ENCODE results near the gene HOXD9. TPM values are rescaled to one million over a fixed set of nuclear protein-coding genes. Genes with fewer than 3 reads are reported as not detected.

Gene HOXD9
- total and polyA plus RNA-seq, 8 donors = 0.29 to 1.7 (median 0.95) TPM

DNA sequence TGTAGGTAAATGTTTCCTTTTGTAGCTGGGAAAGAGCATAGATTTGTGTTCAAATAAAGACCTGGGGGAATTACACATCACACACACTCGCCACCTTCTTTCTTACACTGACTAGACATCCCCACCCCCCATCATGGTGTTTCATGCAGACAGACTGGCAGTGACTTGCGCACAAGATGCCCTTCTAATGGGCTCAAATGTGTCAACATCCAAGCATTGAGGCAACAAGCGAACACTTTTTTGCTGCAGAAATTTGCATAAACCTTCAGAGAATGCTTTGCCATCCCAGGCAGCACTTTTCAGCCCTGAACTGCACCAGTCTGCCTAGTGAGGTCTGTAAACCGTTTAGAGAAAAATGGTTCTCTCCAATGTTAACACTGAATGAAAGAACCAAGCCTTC is 11.5 kb downstream of the HOXD9 start:
- intact Hi-C loops (cut with DNase I) = loop anchor here in 1 of 2 donors (5.0 to 10.0 kb wide), 2 partner anchors 503 to 681 kb away; no protein-coding TSS in a partner anchor
- ATAC-seq = no peak
- Histone ChIP-seq H3K4me3 (no peak overlapping the region), H3K9me3 (no peaks in the 10 kb centered on the region), H3K27ac (no peak overlapping the region), H3K36me3 (no peaks in the 10 kb centered on the region), H3K27me3 (peaks cover 99 to 100% of the 10 kb centered on the region in 2 donors), H3K4me1 (peaks cover 8 to 37% of the 10 kb centered on the region in 2 donors)
- no peak for DNase-seq
- TF ChIP-seq, protein P1, sequence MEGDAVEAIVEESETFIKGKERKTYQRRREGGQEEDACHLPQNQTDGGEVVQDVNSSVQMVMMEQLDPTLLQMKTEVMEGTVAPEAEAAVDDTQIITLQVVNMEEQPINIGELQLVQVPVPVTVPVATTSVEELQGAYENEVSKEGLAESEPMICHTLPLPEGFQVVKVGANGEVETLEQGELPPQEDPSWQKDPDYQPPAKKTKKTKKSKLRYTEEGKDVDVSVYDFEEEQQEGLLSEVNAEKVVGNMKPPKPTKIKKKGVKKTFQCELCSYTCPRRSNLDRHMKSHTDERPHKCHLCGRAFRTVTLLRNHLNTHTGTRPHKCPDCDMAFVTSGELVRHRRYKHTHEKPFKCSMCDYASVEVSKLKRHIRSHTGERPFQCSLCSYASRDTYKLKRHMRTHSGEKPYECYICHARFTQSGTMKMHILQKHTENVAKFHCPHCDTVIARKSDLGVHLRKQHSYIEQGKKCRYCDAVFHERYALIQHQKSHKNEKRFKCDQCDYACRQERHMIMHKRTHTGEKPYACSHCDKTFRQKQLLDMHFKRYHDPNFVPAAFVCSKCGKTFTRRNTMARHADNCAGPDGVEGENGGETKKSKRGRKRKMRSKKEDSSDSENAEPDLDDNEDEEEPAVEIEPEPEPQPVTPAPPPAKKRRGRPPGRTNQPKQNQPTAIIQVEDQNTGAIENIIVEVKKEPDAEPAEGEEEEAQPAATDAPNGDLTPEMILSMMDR (IDR thresholded peaks at IDR 0.05) = no peak

DNA sequence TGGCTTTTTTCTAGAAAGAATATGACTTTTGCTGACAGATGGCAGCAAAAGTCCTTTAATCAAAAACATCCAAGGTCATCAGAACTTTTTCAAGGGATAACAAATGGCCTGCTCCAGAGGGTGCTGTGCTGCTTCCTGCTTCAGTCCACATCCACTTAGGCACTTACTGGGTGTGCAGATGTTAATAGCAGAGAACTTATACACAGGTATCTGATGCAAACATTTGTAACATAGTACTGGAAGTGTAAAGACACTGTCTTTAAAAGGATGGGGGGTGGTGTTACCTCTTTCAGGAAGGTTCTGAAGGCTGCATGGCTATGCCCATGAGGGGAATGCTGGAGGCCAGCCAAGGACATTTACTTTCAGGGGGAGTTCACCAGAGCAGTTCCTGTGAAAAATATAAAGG is 12.5 kb downstream of the HOXD9 start:
- no peak overlapping the region for H3K27ac ChIP-seq
- intact Hi-C loops (cut with DNase I) = loop anchor here in 1 of 2 donors (5.0 to 10.0 kb wide), 2 partner anchors 422 to 680 kb away; no protein-coding TSS in a partner anchor

DNA sequence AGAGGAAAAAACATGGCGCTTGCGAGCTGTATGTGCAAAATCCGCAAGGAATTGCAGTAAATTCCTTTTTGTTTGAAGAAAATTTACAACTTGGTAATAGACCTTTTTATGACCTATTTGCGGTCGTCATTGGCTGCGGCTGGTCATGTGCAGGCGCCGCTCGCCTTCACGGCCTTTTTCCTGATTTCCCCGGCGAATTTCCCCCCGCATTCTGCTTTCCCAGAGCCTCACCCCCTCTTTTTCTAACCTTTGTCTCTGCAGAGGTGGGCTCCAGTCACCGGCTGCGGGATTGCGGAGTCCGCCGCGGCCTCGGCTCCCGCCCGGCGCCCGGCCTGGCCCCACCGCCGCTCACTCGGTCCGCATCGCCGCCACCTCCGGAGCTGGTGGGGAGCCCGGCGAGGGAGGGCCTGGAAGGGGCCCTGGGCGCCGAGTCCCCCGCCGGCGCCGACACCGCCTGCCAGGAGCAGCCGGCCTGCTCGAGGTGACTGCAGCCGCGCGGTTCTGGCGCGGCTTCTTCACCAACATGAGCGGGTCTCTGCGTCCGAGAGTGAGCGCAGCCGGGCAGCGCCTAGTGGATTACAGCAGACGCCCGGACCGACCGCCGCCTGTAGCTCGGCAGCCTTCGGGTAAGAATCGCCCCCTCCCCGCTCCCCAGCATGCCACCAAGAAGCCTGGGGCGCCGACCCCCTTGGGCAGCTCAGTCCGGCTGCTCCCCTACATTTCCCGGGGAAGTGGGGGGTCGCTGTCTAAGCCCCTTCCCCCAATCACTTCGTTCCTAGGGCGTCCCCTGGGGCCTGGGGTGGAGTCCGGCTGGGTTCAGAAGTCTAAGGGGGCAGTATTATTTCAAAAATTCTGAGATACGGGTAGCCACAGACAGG is 14.1 kb downstream of the HOXD9 start:
- H3K27me3 ChIP-seq = peaks cover 99 to 100% of the 10 kb centered on the region in 2 donors
- H3K4me3 ChIP-seq = peak overlapping the region; percentile 13 to 21
- intact Hi-C loops (cut with DNase I) = loop anchor here in 1 of 2 donors (5.0 to 10.0 kb wide), 2 partner anchors 421 to 678 kb away; no protein-coding TSS in a partner anchor
- H3K9me3 ChIP-seq = no peaks in the 10 kb centered on the region
- H3K4me1 ChIP-seq = peaks cover 12 to 28% of the 10 kb centered on the region in 2 donors
- ATAC-seq (no peak), DNase-seq (peak in 2 of 4 donors; percentile 42 to 68)
- TF ChIP-seq, protein P1 (IDR thresholded peaks at IDR 0.05) = no peak
- no peak overlapping the region for H3K27ac ChIP-seq
- no peaks in the 10 kb centered on the region for H3K36me3 ChIP-seq

More for the DNA sequence above, 12.5 kb downstream of the HOXD9 start:
- H3K9me3 ChIP-seq = no peaks in the 10 kb centered on the region
- DNase-seq (no peak), ATAC-seq (no peak)
- TF ChIP-seq, protein P1 (IDR thresholded peaks at IDR 0.05) = no peak
- peaks cover 12 to 31% of the 10 kb centered on the region in 2 donors for H3K4me1 ChIP-seq
- H3K27me3 ChIP-seq = peaks cover 100% of the 10 kb centered on the region in 2 donors
- H3K4me3 ChIP-seq = no peak overlapping the region
- H3K36me3 ChIP-seq = no peaks in the 10 kb centered on the region

DNA sequence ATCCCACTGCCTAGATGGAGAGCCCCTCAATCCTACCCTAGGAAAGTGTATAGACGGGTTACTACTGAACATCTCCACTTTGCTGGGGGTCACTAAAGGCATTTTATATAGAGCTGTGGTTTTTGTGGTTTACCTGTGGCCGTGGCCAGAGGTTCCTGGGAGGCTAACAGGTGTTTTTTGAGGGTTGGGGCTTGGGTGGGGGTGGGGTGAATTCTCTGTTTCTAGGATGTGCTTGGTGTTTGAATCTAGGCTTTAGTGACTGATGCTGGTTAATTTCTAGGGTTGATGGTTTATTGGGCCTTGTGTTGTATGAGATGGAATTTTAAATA is 14.7 kb downstream of the HOXD9 start:
- intact Hi-C loops (cut with DNase I) = loop anchor here in 1 of 2 donors (5.0 to 10.0 kb wide), 2 partner anchors 420 to 678 kb away; no protein-coding TSS in a partner anchor
- H3K36me3 ChIP-seq = no peaks in the 10 kb centered on the region
- ATAC-seq (no peak), DNase-seq (no peak)
- no peak overlapping the region for H3K27ac ChIP-seq
- no peaks in the 10 kb centered on the region for H3K9me3 ChIP-seq
- H3K27me3 ChIP-seq = peaks cover 93 to 100% of the 10 kb centered on the region in 2 donors
- TF ChIP-seq, protein P1 (IDR thresholded peaks at IDR 0.05) = no peak
- peaks cover 12 to 26% of the 10 kb centered on the region in 2 donors for H3K4me1 ChIP-seq
- H3K4me3 ChIP-seq = no peak overlapping the region

DNA sequence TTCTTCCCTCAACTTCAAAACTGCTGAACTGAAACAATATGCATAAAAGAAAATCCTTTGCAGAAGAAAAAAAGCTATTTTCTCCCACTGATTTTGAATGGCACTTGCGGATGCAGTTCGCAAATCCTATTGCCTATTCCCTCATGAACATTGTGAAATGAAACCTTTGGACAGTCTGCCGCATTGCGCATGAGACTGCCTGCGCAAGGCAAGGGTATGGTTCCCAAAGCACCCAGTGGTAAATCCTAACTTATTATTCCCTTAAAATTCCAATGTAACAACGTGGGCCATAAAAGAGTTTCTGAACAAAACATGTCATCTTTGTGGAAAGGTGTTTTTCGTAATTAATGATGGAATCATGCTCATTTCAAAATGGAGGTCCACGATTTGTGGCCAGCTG is 15.4 kb downstream of the HOXD9 start:
- intact Hi-C loops (cut with DNase I) = loop anchor here in 1 of 2 donors (5.0 to 10.0 kb wide), 2 partner anchors 419 to 677 kb away; no protein-coding TSS in a partner anchor

More for the DNA sequence above, 15.4 kb downstream of the HOXD9 start:
- DNase-seq (no peak), ATAC-seq (no peak)
- Histone ChIP-seq H3K36me3 (no peaks in the 10 kb centered on the region), H3K27ac (no peak overlapping the region), H3K4me3 (no peak overlapping the region), H3K9me3 (no peaks in the 10 kb centered on the region), H3K27me3 (peaks cover 86 to 100% of the 10 kb centered on the region in 2 donors), H3K4me1 (peaks cover 12 to 20% of the 10 kb centered on the region in 2 donors)
- TF ChIP-seq, protein P1 (IDR thresholded peaks at IDR 0.05) = no peak
